GM23248 (cell line): ENCODE results near the gene CYFIP1. TPM values are rescaled to one million over a fixed set of nuclear protein-coding genes. Genes with fewer than 3 reads are reported as not detected.

ENCODE experiments used
- DNase-seq: peaks from one replicate; pipeline ENCODE4 v3.0.0-alpha.2; 2015
- H2AFZ ChIP-seq: fragments of 200-600 bp; sonication (generic); 2 replicates; pipeline ENCODE4 v1.6.1; 2016; ENCODE audit warnings: antibody characterized with exemption
- H3F3A ChIP-seq: fragments of 200-600 bp; sonication (generic); 2 replicates; pipeline ENCODE4 v1.6.1; 2016; ENCODE audit warnings: mild to moderate bottlenecking, antibody characterized with exemption, mixed run types; ENCODE audit not compliant: insufficient read depth
- H3K27ac ChIP-seq: fragments of 200-600 bp; sonication (generic); 2 replicates; pipeline ENCODE4 v1.5.1; 2016; ENCODE audit warnings: mild to moderate bottlenecking
- H3K27me3 ChIP-seq: fragments of 200-600 bp; sonication (generic); replicated peaks from 2 replicates; pipeline ENCODE4 v1.6.1; 2016; ENCODE audit warnings: mild to moderate bottlenecking; ENCODE audit not compliant: insufficient read depth
- H3K36me3 ChIP-seq: fragments of 200-600 bp; sonication (generic); 2 replicates; pipeline ENCODE4 v1.6.1; 2016; ENCODE audit warnings: low read depth, mild to moderate bottlenecking
- H3K4me1 ChIP-seq: fragments of 200-600 bp; sonication (generic); 2 replicates; pipeline ENCODE4 v1.6.1; 2016; ENCODE audit warnings: mild to moderate bottlenecking; ENCODE audit not compliant: insufficient read depth
- H3K4me2 ChIP-seq: fragments of 200-600 bp; sonication (generic); one replicate; pipeline ENCODE4 v1.6.1; 2016; ENCODE audit warnings: mild to moderate bottlenecking; ENCODE audit not compliant: unreplicated experiment
- H3K4me3 ChIP-seq: fragments of 200-600 bp; sonication (generic); 2 replicates; pipeline ENCODE4 v1.5.1; 2016; ENCODE audit warnings: mild to moderate bottlenecking
- H3K79me2 ChIP-seq: fragments of 200-600 bp; sonication (generic); 2 replicates; pipeline ENCODE4 v1.6.1; 2016; ENCODE audit warnings: mild to moderate bottlenecking; ENCODE audit not compliant: insufficient read depth
- H3K9ac ChIP-seq: fragments of 200-600 bp; sonication (generic); 2 replicates; pipeline ENCODE4 v1.6.1; 2016; ENCODE audit warnings: mild to moderate bottlenecking
- H3K9me2 ChIP-seq: fragments of 200-600 bp; sonication (generic); 2 replicates; pipeline ENCODE4 v1.6.1; 2016; ENCODE audit warnings: mixed run types, mild to moderate bottlenecking, moderate library complexity; ENCODE audit not compliant: insufficient read depth
- H3K9me3 ChIP-seq: fragments of 200-600 bp; sonication (generic); one replicate; pipeline ENCODE4 v1.6.1; 2017; ENCODE audit warnings: low read depth
- H4K20me1 ChIP-seq: fragments of 200-600 bp; sonication (generic); 2 replicates; pipeline ENCODE4 v1.6.0; 2016; ENCODE audit not compliant: insufficient read depth
- EZH2 ChIP-seq: fragments of 200-600 bp; sonication (generic); IDR thresholded peaks from 2 replicates; pipeline ENCODE4 v1.6.1; 2018; ENCODE audit warnings: antibody characterized with exemption, mild to moderate bottlenecking; ENCODE audit not compliant: insufficient read depth, poor library complexity, severe bottlenecking
- EZH2phosphoT487 ChIP-seq: fragments of 200-600 bp; sonication (generic); IDR thresholded peaks from 2 replicates; pipeline ENCODE4 v1.6.1; 2018; ENCODE audit warnings: antibody characterized with exemption, moderate library complexity, mild to moderate bottlenecking, low read depth; ENCODE audit not compliant: insufficient read depth
- WGBS, 2 experiments: methylation state at CpG; one replicate each; pipeline ENCODE4 v1.1.6; 2015 to 2017; ENCODE audit warnings: low lambda C conversion rate in 2 of 2, low coverage in 1 of 2; ENCODE audit errors: missing lambda C conversion rate in 2 of 2; 5-methylcytosine and 5-hydroxymethylcytosine counted together
- in situ Hi-C: fragments of 300-500 bp; cut with MboI; formaldehyde crosslinking; loops from 2 replicates; pipeline ENCODE4 v1.15.0; 2020
- polyA plus RNA-seq: library from polyadenylated mRNA; unstranded; fragments of >200 nt; fragmentation: Nextera tagmentation; extraction: Ambion mirVana; gene quantifications from 2 replicates; pipeline ENCODE4 v1.2.1, GENCODE V29; 2016
- total RNA-seq: library from RNA; depleted of rRNA; stranded (reverse); fragments of >200 nt; shearing (Covaris generic); gene quantifications from 2 replicates; pipeline ENCODE4 v1.2.3, GENCODE V29; 2014

CYFIP1 gene
- total and polyA plus RNA-seq, 2 experiments from 2014 or later, result 80.5 to 129 TPM

- no peak for DNase-seq
- Histone ChIP-seq H4K20me1 (no peaks in the 10 kb centered on the region), H3K9me3 (no peaks in the 10 kb centered on the region), H3K4me3 (no peak overlapping the region), H3K4me2 (no peak overlapping the region), H3K36me3 (peaks cover 7% of the 10 kb centered on the region), H3F3A (peaks cover 10% of the 10 kb centered on the region), H3K27me3 (no peaks in the 10 kb centered on the region), H3K9me2 (no peaks in the 10 kb centered on the region), H3K79me2 (no peaks in the 10 kb centered on the region), H3K27ac (no peak overlapping the region), H2AFZ (no peak overlapping the region), H3K4me1 (no peaks in the 10 kb centered on the region), H3K9ac (no peak overlapping the region)
- TF ChIP-seq EZH2, result no peak
- no peak for TF ChIP-seq EZH2phosphoT487
- 94 to 96% methylated on average over 13 of the region's 13 CpGs for WGBS, 2 experiments
- in situ Hi-C loops, result no loop called here
Observed at GRCh38 chr15:22893881-22894280, 86.3 kb downstream of the CYFIP1 start.

GRCh38 chr15:22893081-22893480 is 87.1 kb downstream of the CYFIP1 start:
- H3K4me1 ChIP-seq, result peaks cover 7% of the 10 kb centered on the region; the same call in 1 of the 2 replicates
- in situ Hi-C loops, result no loop called here
- H3K9me3 ChIP-seq, result no peaks in the 10 kb centered on the region
- DNase-seq, result no peak
- H3F3A ChIP-seq, result peaks cover 18% of the 10 kb centered on the region
- 94% methylated on average over 17 of the region's 17 CpGs for WGBS, 2 experiments
- H3K4me3 ChIP-seq, result no peak overlapping the region
- no peak overlapping the region for H3K4me2 ChIP-seq
- no peak overlapping the region for H3K27ac ChIP-seq
- no peaks in the 10 kb centered on the region for H3K79me2 ChIP-seq
- H3K27me3 ChIP-seq, result no peaks in the 10 kb centered on the region
- H3K9ac ChIP-seq, result no peak overlapping the region
- TF ChIP-seq EZH2phosphoT487 (no peak), EZH2 (no peak)
- H4K20me1 ChIP-seq, result no peaks in the 10 kb centered on the region
- H3K9me2 ChIP-seq, result no peaks in the 10 kb centered on the region
- peaks cover 7% of the 10 kb centered on the region for H3K36me3 ChIP-seq
- no peak overlapping the region for H2AFZ ChIP-seq

GRCh38 chr15:22892333-22892732 is 87.8 kb downstream of the CYFIP1 start:
- H3F3A ChIP-seq, result peaks cover 26% of the 10 kb centered on the region
- H3K9me3 ChIP-seq, result no peaks in the 10 kb centered on the region
- in situ Hi-C loops, result no loop called here
- no peak for DNase-seq
- no peak overlapping the region for H3K9ac ChIP-seq
- H3K79me2 ChIP-seq, result no peaks in the 10 kb centered on the region
- no peak overlapping the region for H3K4me3 ChIP-seq
- H4K20me1 ChIP-seq, result no peaks in the 10 kb centered on the region
- H3K4me2 ChIP-seq, result no peak overlapping the region
- peaks cover 13% of the 10 kb centered on the region for H3K4me1 ChIP-seq
- 89 to 92% methylated on average over 9 of the region's 9 CpGs for WGBS, 2 experiments
- TF ChIP-seq EZH2 (no peak), EZH2phosphoT487 (no peak)
- no peak overlapping the region for H3K27ac ChIP-seq
- peaks cover 7% of the 10 kb centered on the region for H3K36me3 ChIP-seq
- H3K9me2 ChIP-seq, result no peaks in the 10 kb centered on the region
- no peak overlapping the region for H2AFZ ChIP-seq
- H3K27me3 ChIP-seq, result no peaks in the 10 kb centered on the region

GRCh38 chr15:22891426-22892210 is 88.5 kb downstream of the CYFIP1 start:
- Histone ChIP-seq H3K4me2 (no peak overlapping the region), H3K79me2 (no peaks in the 10 kb centered on the region), H4K20me1 (no peaks in the 10 kb centered on the region), H3K9me2 (no peaks in the 10 kb centered on the region), H3K4me1 (peaks cover 21% of the 10 kb centered on the region), H3K27ac (no peak overlapping the region), H3F3A (peaks cover 33% of the 10 kb centered on the region), H3K9me3 (no peaks in the 10 kb centered on the region), H3K36me3 (peaks cover 7% of the 10 kb centered on the region), H3K27me3 (no peaks in the 10 kb centered on the region), H3K4me3 (no peak overlapping the region), H3K9ac (no peak overlapping the region), H2AFZ (no peak overlapping the region)
- no peak for DNase-seq
- 90% methylated on average over 30 to 32 of the region's 33 CpGs for WGBS, 2 experiments
- TF ChIP-seq EZH2phosphoT487 (no peak), EZH2 (no peak)
- in situ Hi-C loops, result no loop called here
